ENCODE results near the gene MINDY1.

Gene MINDY1

DNA sequence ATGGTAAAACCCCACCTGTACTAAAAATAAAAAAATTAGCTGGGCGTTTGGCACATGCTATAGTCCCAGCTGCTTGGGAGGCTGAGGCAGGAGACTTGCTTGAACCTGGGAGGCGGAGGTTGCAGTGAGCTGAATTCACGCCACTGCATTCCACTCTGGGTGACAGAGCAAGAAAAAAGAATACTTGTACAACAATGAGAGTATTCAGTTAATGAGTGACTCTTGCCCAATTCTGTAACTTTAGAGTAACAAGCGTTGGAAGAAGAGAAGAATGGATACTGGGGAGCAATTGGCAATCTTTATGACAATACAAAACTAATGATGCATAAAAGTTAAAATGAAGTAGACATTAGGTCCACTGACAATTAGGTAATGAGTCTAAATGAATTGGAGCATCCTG is 14.1 kb downstream of the MINDY1 start:
- DNase-seq: no peak

DNA sequence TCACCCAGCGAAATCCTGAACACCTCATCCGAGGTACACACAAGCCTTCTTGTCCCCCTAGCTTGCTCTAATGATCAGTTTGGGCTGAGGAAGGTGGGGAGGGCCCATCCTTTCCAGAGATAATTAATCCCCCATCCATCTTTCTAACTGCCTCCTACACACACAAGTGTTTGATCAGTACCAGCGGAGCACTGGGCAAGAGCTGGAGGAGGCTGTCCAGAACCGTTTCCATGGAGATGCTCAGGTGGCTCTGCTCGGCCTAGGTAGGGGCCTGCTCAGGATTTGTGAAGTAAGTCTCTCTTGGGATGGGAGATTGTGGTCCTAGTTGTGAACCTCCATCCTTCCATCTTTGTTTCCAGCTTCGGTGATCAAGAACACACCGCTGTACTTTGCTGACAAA is 18.8 kb downstream of the MINDY1 start:
- DNase-seq: no peak

- no peak for DNase-seq
Observed at GRCh38 chr1:150985179-150985825, 21.4 kb downstream of the MINDY1 start.

- no peak for DNase-seq
Observed at GRCh38 chr1:150981805-150982712, 24.6 kb downstream of the MINDY1 start, which contains the start of gene ANXA9. Gene ANXA9, plus strand, starts transcription at chr1:150982292. Its CDS starts 814 bp downstream, at chr1:150983106.

- no peak for DNase-seq
Observed at GRCh38 chr1:150981177-150981804, 25.4 kb downstream of the MINDY1 start.

DNA sequence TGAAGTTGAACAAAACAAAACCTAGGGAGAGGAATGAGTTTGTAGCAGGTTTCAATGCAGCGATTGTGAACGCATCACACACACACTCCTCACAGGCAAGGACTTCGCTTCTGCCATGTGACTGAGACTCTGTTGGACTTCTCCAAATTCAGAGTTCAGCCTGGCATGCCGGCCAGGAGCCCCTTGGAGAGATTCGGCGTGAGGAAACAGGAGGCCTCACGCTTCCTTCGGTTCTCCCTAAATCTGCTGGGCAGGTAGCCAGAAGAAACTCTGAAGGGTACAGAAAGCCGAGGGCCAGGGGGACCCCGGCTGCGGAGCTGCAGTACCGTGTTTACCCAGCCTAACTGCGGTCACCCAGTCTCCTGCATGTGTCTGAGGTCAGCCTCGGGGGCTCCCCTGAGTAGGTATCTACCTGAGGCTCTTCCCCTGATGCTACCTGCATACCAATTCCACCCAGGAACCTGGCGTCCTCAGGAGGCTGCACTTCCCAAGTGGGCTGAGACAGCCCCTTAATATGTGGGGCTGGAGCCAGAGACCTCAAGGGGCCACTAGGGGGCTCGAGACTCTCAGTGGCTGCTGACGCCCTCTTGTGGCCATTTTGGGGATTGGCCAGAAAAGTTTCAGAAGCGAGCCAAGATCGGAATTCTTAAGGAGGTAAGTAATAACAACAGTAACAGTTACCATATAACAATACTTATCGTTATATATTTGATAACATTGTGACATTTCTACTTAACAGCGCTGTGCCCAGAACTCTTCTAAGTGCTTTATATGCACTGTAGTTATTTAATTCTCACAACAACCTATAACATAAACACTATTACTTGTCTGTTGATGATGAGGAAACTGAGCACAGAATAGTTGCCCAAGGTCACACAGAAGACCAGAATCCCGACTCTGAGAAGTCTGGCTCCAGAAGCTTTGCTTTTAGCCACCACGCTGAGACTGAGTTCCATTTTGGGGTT is 27.3 kb downstream of the MINDY1 start:
- peak in 49 of 51 donors; percentile 11 to 96 (median 67) for DNase-seq

- peak in 46 of 51 donors; percentile 12 to 85 (median 62) for DNase-seq
Observed at GRCh38 chr1:150976879-150977694, 29.6 kb downstream of the MINDY1 start.

DNA sequence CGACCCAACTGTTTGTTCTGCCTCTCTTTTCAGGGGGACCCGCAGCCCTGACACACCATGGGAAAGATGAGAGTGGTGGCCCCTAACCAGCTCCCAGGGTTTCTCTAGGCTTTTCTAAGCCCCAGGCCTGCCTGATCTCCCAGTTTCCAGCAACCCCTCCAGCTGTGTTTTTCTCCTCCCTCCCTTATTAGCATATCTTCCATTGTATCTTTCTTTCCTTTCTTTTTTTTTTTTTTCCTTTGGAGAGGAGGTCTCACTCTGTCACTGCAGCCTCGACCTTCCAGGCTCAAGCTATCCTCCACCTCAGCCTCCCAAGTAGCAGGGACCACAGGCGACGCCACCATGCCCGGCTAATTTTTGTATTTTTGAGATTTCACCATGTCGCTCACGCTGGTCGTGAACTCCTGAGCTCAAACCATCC is 30.3 kb downstream of the MINDY1 start:
- DNase-seq: no peak

DNA sequence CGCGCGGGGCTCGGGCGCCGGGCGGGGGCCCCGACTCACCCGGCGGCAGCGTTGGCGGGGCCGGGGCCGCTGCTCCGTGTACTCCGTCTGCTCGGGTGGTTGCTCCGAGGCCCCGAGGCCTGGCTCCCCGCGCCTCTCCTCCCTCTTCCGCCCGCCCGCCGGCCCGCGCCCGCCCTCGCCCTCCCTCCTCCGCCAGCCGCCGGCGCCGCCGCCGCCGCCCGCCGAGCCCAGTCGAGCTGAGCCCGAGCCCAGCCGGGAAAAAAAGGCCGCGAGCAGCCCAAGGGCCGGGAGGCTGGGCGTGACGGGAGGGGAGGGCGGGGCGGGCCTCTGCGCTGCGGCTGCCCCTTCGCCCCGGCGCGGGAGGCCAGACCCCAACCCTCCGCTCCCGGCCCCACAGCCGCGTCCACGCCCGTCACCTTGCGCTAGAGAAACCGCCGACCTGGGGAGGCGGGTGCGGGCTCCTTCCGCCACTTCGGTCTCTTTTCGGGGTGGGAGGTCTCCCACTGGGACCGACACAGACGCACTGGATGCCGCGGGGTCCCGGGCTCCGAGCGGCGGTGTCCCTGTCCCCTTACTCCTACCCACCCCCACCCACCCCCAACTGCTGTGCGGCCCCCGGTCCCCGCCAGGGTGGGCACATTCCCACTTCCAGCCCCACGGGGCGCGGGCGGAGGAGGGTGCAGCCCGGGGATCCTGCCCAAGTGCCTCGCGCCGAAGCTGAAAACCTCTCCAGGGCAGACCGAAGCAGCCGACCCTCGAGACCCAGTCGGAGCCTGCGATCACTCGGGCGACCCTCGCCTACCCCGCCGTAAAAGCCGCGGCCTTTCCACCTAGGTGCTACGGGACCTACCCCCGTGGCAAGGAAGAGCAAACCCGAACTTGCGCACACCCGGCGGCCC is 31.9 kb downstream of the MINDY1 start, which contains the start of gene CERS2:
Gene CERS2, minus strand, starts transcription at position 256 of the 899 bp plus-strand sequence. CDS start 5,745 bp downstream, outside the sequence.
- peak in 48 of 51 donors; percentile 15 to 78 (median 59) for DNase-seq

GRCh38 chr1:150973836-150974579 is 32.7 kb downstream of the MINDY1 start:
- DNase-seq: peak in 33 of 51 donors; percentile 17 to 76 (median 50)

DNA sequence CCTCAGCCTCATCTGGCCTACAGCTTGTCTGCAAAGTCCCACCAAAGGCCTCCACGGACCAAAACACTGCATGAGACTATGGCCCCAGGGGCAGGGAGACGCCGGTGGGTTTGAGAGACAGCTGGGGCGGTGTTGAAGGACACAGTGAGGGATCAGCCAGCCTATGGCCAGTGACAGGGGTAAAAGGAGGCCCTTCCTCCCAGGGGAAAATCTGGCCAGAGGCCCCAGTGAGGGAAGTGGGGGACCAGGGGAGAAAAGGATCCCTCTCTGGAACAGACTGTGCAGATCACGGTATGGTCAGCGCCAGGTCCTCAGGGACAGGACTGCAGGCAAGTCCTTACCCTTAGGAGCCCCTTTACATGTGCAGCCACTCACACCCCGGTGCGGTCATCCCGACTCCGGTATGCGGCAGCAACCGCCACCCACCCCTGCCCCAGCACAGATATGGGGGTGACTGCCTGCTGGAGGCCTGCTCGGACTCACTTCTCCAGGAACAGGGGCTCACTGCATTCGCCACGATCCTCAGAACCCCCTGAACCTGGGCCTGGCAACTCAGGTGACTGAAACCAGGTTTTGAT is 33.4 kb downstream of the MINDY1 start:
- DNase-seq: peak in 13 of 51 donors; percentile 9 to 50 (median 35)

DNA sequence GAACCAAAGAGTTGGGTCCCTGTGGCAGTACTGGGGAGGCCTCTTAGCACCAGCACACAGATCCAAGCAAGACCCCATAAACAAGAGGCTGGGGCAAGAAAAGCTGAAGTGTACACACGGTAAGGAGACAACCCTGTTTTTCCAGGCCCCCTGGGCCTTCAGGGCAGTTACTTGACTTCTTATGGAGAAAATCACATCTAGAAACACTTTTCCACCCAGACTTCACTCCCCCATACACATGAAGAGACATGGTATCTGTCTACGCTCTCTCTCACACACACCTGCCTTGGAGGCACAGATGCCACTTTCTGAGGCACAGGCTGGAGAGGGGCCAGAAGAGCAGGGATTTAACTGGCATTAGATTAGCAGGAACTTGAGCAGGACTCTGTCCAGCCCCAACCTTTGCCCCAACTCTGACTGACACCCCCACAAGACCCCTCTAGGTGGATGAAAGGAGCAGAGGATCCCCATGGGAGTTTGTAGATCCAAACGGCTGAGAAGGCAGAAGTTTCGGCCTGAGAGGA is 34.2 kb downstream of the MINDY1 start:
- no peak for DNase-seq

- DNase-seq: peak in 4 of 51 donors; percentile 3 to 20 (median 16)
Observed at GRCh38 chr1:150971583-150972416, 34.9 kb downstream of the MINDY1 start.

GRCh38 chr1:150970808-150971582 is 35.7 kb downstream of the MINDY1 start:
- DNase-seq: peak in 23 of 51 donors; percentile 6 to 73 (median 28)

- DNase-seq: no peak
Observed at GRCh38 chr1:150969626-150970025, 37.1 kb downstream of the MINDY1 start.

All from hypothalamus (tissue), 51 donors.